ENCODE measurements around the gene DMXL1.

DNA sequence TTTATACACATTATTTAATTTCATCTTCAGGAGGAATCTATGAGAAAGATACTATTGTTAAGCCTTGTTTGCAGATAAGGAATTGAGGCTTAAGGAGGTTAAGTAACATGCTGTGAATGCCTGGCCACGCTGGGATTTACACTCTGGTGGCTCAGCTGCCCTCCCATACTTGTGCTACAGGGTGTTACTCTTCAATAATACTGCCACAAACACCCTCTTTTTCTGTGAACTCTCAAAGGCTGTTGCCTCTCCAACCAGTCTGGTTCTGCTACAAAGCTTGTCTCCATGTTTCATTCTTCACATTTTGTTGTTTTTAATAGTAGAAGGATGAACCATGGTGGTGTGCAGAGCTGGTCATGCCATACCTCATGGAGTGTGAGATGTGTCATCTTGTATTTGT lies 208.2 kb downstream of the DMXL1 start:
- TF ChIP-seq, protein P1, sequence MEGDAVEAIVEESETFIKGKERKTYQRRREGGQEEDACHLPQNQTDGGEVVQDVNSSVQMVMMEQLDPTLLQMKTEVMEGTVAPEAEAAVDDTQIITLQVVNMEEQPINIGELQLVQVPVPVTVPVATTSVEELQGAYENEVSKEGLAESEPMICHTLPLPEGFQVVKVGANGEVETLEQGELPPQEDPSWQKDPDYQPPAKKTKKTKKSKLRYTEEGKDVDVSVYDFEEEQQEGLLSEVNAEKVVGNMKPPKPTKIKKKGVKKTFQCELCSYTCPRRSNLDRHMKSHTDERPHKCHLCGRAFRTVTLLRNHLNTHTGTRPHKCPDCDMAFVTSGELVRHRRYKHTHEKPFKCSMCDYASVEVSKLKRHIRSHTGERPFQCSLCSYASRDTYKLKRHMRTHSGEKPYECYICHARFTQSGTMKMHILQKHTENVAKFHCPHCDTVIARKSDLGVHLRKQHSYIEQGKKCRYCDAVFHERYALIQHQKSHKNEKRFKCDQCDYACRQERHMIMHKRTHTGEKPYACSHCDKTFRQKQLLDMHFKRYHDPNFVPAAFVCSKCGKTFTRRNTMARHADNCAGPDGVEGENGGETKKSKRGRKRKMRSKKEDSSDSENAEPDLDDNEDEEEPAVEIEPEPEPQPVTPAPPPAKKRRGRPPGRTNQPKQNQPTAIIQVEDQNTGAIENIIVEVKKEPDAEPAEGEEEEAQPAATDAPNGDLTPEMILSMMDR (IDR thresholded peaks at IDR 0.05), result no peak
- TF ChIP-seq POLR2A (IDR thresholded peaks at IDR 0.05), result no peak

Data from Peyer's patch (tissue), 4 donors.